Measurements from ENCODE around the gene MPC1.

The MPC1 gene

GRCh38 chr6:166382933-166383801, at the start of gene MPC1:
Gene MPC1, minus strand, starts transcription at chr6:166382940. Its CDS starts 64 bp downstream, at chr6:166382876.
- DNase-seq: peak; percentile 92

DNA sequence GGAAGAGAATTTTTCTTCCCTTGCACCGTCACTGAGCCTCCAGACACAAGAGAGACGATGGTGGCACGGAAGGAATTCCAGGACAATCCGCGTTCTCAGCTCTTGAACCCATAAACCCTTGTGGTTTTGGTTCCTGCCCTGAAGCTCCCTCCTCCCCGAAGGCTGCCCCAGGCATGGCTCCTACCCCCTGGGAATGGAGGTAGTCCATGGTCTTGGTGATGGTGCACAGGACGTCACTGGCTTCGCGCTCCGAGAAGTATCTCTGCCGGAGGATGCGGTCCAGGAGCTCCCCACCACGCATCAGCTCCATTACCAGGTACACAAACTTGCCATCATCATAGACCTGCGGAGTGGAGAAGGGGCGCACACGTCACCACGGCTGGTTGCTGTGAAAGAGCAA, 47.5 kb upstream of the MPC1 start:
- no peak for DNase-seq

DNA sequence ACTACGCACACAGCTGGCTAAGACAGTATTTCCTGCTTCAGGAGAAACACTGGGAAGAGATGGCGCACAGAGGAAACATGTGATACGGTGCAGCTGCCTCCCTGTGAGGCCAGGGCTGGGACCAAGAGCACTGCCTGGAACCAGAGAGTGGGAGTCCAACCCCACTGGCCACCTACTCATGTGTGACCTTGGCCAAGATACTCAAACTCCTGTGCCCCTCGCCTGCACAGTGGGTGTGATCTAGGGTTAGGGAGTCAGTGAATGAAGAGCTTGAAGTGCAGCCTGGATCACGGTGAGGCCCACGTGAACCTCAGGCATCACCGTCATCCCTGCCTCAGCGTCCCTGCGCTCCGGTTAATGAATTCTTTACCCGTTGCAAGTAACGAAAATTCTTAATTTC, 41.7 kb upstream of the MPC1 start:
- no peak for DNase-seq

DNA sequence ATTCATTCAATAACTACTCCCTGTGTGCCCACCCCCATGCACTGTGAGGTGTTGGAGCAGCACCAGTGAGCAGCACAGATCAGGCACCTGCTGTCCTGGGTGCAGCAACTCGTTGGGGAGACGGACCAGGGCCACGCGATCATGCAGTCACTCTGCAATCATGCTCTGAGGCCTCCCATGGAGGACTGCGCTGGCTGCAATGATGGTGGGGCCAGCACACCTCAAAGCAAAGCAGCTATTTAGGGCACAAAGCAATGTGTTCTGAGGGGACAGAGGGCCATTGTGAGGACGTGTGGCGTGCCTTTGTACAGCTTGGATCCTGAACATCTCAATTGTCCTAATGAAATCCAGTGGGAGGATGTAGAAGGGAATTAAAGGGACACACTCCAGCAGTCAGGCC, 41.0 kb upstream of the MPC1 start:
- no peak for DNase-seq

- DNase-seq: no peak
Observed at GRCh38 chr6:166423051-166423745, 40.5 kb upstream of the MPC1 start.

- no peak for DNase-seq
Observed at GRCh38 chr6:166422201-166422940, 39.6 kb upstream of the MPC1 start.

GRCh38 chr6:166420351-166420750, 37.6 kb upstream of the MPC1 start:
- no peak for DNase-seq

DNA sequence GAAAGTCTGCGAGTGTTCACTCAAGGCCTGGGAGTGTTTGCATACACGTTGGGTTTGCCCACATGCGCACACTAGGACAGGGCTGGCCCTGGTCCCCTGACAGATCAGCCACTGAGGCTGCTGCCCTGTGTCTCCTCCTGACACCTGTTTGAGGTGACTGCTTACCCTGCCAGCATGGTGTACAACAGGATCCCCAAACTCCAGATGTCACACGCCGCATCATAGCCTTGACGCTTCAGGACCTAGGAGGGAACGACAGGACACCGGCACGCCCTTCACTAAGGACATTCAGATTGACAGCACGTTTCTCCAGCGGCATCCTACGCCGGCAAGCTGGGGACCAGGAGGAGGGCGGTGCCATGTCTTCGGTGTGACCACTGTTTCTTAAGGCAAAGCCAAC, 37.0 kb upstream of the MPC1 start:
- no peak for DNase-seq

DNA sequence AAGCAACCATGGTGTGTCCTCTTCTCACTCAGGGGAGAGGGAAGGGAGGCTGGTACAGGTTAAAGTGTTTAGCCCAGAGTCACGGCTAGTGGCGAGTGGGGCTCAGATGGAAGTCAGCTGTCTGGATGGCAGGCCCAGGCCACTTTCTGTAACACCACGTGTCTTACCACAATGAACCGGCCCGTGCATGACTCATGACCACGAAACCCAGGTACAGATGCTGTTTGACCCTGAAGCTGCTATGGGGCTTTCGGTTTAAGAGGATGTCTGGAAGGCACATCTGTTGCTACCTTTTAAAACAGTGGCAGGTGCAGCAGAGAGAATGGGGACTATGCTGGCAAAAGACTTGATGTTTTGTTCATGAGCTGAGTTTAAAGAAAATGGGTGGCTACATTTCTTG, 36.5 kb upstream of the MPC1 start:
- DNase-seq: no peak

GRCh38 chr6:166418691-166419143, 36.0 kb upstream of the MPC1 start:
- no peak for DNase-seq

GRCh38 chr6:166417285-166417691, 34.5 kb upstream of the MPC1 start:
- DNase-seq: no peak

DNA sequence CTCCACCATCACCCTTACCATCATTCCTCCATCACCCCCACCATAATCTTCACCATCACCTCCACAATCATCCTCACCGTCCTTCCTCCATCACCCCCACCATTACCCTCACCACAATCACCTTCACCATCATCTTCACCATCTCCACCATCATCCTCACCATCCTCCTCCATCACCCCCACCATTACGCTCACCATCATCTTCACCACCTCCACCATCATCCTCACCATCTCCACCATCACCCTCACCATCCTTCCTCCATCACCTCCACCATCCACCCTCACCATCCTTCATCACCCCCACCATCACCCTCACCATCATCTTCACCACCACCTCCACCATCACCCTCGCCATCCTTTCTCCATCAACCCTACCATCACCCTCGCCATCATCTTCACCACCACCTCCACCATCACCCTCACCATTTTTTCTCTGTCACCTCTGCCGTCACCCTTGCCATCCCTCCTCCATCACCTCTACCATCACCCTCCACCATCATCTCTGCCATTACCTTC, 33.1 kb upstream of the MPC1 start:
- no peak for DNase-seq

GRCh38 chr6:166415306-166415705, 32.6 kb upstream of the MPC1 start:
- no peak for DNase-seq

DNA sequence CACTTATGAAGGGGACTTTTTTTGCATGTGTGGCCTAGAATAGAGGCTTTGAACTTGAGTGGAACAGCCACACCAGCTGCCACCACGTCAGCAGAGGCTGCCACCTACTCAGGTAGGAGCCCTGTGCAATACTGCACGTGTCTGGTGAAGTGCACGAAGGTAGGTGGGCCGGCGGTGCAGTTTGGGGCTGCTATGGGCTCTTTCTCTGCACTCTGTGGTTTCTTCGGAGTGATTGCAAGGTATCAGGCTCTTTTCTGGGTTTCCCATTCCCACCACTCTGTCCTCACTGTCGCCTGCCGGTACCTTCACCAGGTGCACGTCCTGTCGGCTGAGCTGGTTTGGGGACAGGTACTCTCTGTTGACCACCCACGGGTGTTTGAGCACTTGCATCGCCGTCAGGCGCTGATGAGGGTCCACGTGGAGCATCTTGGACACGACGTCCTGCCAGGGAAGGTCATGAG, 30.8 kb upstream of the MPC1 start:
- DNase-seq: no peak

DNA sequence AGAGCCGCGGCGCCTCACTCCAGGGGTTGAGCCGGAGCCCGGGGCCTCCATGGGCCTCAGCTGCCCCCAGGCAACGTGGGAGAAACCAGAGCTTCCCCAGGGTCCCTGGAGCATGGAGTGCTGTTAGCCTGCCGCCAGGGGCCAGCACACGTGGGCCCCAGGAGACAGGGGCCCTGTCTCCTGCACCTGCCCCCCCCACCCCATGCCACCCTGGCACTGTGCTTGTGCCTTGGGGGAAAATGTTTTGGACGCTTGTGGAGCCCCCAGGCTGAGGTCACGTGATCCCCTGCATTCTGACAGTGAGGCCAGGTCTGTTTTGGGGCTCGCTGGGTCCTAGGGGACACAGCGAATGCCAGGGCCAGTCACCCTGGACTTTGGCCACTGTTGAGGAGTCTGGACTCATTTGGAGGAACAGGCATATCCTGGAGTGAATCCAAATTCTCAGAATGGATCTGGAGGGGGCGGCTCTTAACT, 30.2 kb upstream of the MPC1 start:
- DNase-seq: no peak

DNA sequence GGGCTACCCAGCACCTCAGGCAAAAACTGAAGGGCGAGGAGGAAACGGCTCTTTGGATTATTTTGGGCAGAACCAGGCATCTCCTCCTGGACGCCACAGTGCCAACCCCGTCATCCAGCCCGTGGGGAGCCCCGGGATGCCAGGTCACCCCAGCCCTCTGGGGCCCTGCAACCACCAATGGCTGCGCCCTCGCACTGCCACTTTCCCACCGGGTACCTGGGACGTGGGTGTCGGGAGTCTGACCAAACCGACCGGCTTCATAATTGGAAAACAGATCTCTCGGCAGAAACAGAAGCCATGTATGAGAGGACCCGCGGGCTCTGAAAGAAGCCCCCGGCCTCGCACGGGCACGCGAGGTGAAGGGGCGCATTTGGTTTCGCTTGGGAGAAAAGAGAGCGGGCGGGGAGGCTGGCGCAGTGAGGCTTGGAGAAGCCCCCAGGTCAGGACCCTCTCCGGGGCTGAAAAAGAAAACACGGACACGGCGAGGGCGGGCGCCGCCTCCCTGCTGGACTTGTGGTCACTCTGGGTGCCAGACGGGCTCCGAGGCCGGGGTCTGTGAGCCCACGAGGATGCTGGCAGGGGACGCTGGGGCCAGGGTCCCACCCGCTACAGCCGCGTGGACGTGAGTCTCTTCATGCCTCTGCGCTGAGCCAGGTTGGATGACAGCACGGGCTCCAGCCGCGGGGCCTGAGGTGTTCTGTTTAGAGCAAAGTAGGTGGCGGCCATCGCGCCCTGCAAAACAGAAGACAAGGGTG, 29.6 kb upstream of the MPC1 start:
- DNase-seq: no peak

DNA sequence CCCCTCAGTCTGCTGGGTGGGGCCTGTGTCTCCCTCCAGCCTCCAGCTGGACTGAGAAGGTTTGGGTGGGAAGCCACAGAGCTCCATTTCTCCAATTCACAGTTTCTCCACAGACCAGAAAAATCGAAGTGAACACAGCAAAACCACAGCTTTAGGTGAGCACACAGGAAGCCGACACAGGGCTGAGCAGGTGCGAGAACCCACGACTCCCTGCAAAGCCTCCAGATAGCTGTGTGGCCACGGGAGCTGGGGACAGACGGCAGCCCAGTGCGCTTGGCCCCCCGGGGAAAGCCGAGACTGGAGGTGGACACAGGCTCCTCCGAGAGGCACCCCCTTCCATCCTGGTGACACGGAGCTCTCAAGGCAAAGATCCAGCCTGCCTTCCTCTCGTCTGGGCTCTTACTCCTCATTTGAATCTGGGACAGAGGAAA, 29.0 kb upstream of the MPC1 start:
- no peak for DNase-seq

DNA sequence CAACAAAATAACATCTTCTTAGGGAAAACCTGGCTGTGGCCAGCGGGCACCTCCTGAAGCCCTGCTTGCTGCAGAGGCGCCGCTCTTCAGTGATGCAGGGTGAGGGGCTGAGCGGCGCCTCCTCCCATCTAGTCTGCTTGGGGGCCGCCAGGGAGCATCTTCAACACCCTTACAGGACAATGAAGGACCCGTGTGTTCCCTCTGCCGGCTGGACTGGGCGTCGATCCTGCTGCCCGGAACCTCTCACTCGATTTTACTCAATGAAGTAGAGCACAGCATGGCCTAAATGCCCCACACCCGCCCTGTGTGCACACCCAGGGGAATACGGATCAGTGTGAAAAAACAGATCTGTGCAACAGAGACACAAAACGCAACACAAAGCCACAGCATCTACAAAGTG, 28.5 kb upstream of the MPC1 start:
- DNase-seq: no peak

GRCh38 chr6:166410426-166410935, 27.7 kb upstream of the MPC1 start:
- DNase-seq: no peak

GRCh38 chr6:166408936-166409755, 26.4 kb upstream of the MPC1 start:
- DNase-seq: no peak

DNA sequence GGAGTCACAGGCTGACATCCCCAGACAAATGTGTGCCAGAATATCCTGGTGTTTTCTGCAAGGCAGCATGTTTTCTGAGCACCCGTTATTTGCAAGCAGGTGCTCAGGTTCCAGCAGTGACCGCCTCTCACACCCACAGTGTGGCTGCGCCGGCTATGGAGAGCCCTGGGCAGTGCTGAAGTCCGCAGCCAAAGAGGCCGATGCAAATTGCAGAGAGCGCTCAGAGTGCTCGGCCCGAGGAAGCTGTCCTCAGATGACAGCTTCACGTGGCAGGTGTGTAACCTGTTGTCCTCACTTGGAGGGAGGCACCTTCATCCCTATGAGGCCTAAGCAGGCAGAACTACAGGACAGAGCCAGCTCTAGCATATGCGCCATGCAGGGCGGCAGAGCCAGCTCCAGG, 23.5 kb upstream of the MPC1 start:
- no peak for DNase-seq

Data from DMS153 (cell line).